Stimulated activated CD4-positive, alpha-beta T cell treated with anti-CD3 and anti-CD28 coated beads, Interleukin-12 subunit alpha, Interleukin-12 subunit beta, amount 100 ng/mL, for 48 hours (primary cell): Measurements from ENCODE around the gene AMZ1.
"Not testable (repeated sequence)": the region's sequence is repeated elsewhere in the genome, so short reads cannot be mapped to it uniquely, and the experiment has no call there.

Experiments used
- DNase-seq, 3 donors: peaks; one replicate each; pipeline ENCODE4 v3.0.0-alpha.2; 2020; ENCODE audit warnings: low read depth in 2 of 3, low spot score in 1 of 3

AMZ1 gene

GRCh38 chr7:2737771-2738540 lies 50.0 kb downstream of the AMZ1 start:
- DNase-seq = no peak

DNA sequence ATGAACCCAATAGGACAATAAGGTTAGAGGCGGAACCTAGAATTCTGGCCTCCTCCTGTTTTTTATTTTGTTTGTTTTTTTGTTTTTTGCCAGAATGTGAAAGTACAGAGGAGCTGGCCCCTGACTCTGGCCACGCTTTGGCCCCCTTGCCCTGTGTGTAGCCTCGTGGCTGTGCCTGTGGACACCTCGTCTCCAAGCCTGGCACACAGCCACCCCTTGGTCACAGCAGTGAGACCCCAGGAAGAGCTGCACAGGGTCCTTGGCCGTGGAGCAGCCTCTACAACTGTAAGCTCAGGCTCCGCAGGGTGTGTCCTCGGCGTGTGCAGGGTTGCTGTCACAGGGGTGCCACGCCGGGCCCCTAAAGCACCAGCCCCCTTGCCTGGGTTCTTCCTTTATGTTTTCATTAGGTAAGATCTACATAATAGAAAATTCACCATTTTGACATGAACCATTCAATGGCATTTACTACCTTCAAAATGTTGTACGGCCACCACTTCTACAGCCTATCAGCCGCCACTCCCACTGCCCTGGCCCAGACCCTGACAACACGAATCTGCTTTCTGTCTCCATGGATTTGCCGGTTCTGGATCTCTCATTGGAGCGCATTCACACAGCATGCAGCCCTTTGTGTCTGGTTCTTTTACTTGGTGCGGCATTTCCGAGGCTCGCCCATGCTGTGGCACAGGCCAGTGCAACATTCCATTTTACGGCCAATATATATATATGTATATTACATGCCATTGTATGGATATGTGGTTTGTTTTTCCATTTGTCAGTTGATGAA lies 51.0 kb downstream of the AMZ1 start:
- no peak for DNase-seq

DNA sequence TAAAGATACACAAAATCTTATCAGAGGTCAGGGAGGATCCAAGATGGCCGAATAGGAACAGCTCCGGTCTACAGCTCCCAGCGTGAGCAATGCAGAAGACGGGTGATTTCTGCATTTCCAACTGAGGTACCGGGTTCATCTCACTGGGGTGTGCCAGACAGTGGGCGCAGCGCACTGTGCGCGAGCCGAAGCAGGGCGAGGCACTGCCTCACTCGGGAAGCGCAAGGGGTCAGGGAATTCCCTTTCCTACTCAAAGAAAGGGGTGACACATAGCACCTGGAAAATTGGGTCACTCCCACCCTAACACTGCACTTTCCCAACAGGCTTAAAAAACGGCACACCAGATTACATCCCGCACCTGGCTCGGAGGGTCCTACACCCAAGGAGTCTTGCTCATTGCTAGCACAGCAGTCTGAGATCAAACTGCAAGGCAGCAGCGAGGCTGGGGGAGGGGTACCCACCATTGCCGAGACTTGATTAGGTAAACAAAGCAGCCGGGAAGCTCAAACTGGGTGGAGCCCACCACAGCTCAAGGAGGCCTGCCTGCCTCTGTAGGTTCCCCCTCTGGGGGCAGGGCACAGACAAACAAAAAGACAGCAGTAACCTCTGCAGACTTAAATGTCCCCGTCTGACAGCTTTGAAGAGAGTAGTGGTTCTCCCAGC lies 55.7 kb downstream of the AMZ1 start:
- DNase-seq = not testable (repeated sequence)

- DNase-seq = not testable (repeated sequence)
Measured at GRCh38 chr7:2748684-2749083, 60.7 kb downstream of the AMZ1 start.

GRCh38 chr7:2750004-2750407 lies 62.0 kb downstream of the AMZ1 start:
- DNase-seq = no peak

GRCh38 chr7:2751086-2751485 lies 63.1 kb downstream of the AMZ1 start:
- no peak for DNase-seq

GRCh38 chr7:2753148-2753547 lies 65.1 kb downstream of the AMZ1 start:
- DNase-seq = no peak

GRCh38 chr7:2754086-2754485 lies 66.1 kb downstream of the AMZ1 start:
- DNase-seq = no peak

DNA sequence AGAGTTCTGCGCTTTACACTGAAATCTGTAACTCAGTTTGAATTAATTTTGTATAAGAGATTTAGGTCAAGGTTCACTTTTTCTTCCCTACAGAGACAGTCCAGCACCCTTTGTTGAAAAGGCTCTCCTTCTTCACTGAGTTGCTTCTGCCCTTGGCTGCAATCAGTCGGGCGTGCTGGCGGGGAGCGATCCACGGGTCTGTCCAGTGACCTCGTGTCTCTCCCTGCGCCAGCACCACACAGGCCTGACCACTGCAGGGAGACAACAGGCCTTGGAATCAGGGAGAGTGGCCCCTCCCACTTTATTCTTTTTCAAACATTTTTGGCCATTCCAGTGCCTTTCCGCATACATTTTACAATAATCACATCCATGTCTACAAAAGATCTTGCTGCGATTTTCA lies 66.9 kb downstream of the AMZ1 start:
- DNase-seq = no peak

DNA sequence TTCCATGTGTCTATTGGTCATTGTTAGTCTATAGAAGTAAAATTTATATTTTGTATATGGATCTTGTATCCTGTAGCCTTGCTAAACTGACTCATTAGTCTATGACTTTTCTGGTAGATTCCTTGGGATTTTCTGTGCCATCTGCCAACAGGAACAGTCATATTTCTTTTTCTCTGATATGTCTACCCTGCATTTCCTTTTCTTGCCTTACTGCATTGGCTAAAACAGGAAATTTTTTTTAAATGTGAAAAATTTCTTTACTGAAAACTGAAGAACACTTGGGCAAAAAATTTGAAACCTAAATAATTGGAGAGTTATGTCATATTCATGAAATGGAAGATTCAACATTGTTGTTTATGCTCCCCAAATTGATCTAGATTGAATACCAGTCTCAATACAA lies 67.5 kb downstream of the AMZ1 start:
- no peak for DNase-seq

GRCh38 chr7:2757361-2757903 lies 69.4 kb downstream of the AMZ1 start:
- DNase-seq = no peak

DNA sequence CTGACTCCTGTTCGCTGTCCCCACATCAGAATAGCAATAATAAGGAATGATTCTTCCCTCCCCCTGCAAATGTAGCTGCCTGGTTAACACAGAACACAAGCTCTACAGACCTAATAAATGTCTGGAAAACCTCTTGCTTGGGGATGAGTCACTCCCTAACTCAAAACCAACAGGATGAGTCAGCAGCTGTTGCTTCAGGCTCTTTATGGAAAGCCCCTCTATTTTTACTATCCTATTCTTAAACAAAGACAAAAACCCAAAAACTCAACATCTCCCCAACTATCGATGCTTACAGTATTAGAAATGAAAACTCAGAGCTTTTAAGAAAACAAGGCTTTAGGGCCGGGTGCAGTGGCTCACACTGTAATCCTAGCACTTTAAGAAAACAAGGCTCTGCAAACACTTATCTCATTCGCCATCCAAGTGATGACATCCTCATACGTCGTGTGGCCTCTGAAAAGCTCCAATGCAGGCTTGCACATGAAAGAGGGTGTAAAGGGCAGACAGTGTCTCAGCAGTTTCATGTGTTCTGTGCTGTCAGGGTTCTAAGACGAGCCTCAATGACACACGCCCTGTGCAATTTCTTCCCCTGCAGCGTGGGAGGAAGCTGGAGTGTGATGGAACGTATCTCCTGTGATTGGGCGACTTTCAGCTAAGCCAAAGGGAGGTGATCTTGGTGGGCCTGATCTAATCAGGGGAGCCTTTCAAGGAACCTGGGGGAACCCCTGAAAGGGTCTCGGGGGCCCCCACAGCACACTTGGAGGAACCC lies 70.1 kb downstream of the AMZ1 start:
- DNase-seq = peak; percentile 61 to 78 (median 74)

- no peak for DNase-seq
Measured at GRCh38 chr7:2758673-2759616, 70.9 kb downstream of the AMZ1 start.

DNA sequence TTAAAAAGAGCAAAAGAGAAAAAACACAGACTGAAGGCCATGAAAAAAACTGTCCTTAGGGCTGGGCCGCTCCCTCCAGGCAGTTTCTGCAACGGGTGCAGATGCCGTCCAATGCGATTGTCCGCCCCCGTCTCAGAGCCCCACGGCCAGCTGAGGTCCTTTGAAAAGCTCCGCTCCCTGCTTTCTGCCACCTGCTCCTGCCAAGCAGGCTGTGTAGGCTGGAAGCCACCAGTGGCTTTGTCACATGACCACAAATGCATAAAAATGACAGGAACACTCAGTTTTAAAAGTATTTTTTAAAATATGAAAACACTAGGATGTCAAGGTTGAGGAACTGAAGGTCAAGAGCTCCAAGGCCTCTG lies 71.7 kb downstream of the AMZ1 start:
- no peak for DNase-seq

DNA sequence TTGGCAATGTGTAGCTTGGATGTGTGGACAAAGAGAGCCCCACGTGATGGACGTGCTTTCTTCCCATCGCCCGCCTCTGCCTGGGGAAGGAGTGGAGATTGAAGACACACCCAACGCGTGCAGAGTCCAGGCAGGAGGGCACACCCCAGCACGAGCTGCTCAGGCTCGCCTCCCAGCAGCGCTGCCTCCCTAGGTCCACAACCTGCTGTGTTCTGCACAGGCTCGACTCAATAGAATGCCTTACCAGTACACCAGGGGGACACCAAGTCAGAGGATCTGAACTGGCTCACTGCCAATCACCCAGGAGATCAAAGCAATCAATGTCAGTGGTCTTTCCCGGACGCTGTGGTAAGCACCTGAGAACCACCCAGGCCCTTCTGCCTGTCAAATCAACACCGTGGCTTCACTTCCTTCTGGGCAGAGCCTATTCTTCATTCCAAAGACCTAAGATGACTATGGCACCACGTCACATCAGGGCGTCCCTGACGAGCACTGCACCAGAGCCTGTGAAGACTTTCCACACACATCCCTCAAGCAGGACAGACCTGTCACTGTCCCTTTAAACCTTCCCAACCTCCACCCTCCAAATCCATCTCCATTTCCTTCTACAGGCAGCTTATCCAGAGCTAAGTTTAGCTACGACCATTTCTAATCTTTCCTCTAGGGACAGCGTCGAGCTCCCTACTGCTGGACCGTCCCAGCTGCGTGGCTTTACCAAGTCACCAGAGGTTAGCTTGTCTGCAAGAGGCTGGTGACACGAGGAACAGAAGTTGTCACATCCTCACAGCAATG lies 72.3 kb downstream of the AMZ1 start:
- DNase-seq = no peak

DNA sequence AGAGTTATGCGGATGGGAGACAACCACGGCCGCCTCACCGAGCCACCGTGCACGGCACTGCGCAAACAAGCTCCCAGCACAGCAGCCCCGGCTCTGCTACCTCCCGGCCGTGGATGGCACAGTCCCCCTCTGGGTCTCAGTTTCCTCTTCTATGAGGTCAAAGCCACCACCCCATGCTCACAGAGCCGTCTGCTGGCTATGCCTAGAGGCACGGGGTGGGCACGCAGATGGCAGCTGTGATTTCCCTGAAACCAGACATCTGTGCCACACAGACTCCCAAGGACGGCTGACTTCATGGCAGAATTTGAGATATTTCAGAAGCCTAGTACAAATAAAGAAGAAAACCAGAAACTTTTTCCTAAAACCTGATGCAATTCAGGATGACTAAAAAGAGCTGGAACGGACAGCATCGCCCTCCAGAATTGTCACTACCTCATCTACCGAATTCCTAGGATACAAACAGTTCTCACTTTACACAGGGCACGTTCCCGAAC lies 73.2 kb downstream of the AMZ1 start:
- DNase-seq = no peak

DNA sequence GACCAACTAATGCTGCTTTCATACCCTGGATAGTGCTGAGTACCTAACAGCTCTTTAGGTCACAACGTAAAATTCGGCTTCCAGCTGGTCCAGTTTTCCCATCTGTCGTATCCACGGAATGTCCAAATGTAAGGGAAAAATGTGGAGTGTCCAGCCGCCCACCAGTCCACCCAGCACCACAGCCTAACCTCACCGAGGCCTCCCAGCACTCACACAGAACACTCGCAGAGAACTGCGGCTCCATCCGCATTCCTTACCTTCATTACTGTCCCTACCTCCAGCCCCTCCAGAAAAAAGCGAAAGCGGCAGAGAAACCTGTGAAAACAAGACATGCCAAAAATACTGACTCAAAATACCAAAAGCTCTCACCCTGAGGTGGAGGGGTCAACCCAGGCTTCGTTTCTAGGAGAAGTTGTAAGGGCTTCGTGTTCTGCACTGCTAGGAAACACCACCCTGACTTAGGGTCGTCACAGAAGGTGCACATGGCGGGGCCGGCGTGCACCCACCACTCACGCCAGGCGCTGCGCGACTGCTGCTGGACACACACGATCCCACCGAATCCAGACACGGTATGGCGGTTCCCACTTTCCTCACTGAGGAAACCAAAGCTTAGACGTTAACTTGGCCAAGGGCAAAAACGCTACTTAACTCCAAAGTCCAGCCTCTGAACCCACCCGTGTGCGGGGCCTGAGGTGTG lies 73.9 kb downstream of the AMZ1 start:
- DNase-seq = no peak

DNA sequence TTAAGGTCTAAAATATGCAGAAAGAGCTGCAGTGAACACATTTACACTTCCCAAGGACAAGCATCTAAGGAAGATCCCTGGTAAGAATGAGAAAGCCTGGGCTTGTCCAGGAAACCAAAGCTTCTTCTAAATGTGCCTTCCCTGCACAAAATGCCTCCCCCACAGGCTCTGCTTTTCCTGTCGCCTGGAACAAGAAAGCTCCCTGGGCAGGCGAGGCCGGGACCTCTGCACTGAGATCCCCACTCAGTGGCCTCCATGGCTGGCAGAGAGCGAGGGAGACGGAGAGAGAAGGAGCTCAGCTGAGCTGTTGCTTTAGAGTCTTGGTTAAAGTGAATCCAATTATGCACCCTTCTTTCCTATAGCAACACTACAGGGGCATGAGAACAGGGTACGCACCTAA lies 75.6 kb downstream of the AMZ1 start:
- no peak for DNase-seq
